PFSK-1 (cell line): ENCODE data around the gene KIF26A.

ENCODE experiments used
- FOXP2 ChIP-seq: optimal IDR thresholded peaks from 2 replicates; pipeline ENCODE3; 2011; ENCODE audit warnings: borderline replicate concordance, control low read depth, inconsistent platforms; ENCODE audit not compliant: insufficient read depth; ENCODE audit errors: extremely low read length, extremely low read depth
- POLR2AphosphoS5 ChIP-seq: IDR thresholded peaks from 2 replicates; pipeline ENCODE4 v1.6.1; 2012; ENCODE audit warnings: low read depth, mild to moderate bottlenecking, control low read depth, low read length, moderate library complexity
- REST ChIP-seq, 2 experiments: IDR thresholded peaks; 2 replicates each; pipeline versions ENCODE4 v1.6.1 to v1.8.0; 2011 to 2012; ENCODE audit warnings: low read depth in 2 of 2, low read length in 2 of 2, control low read depth in 1 of 2, inconsistent platforms in 1 of 2, mild to moderate bottlenecking in 1 of 2, moderate library complexity in 1 of 2; ENCODE audit not compliant: insufficient read depth in 1 of 2
- SIN3A ChIP-seq: IDR thresholded peaks from 2 replicates; pipeline ENCODE4 v1.6.1; 2012; ENCODE audit warnings: mild to moderate bottlenecking, low read length, moderate library complexity, borderline replicate concordance; ENCODE audit not compliant: insufficient read depth
- TAF1 ChIP-seq: IDR thresholded peaks from 2 replicates; pipeline ENCODE4 v1.6.1; 2012; ENCODE audit warnings: low read length, control low read depth, borderline replicate concordance; ENCODE audit not compliant: insufficient read depth

GRCh38 chr14:104171895-104172294 is 33.5 kb downstream of the KIF26A start:
- no peak for TF ChIP-seq REST (IDR thresholded peaks at IDR 0.05; ENCODE audit: insufficient read depth in 1 of 2, low read depth in 2 of 2, low read length in 2 of 2)
- TF ChIP-seq POLR2AphosphoS5 = no peak
- no peak for TF ChIP-seq TAF1
- no peak for TF ChIP-seq SIN3A
- TF ChIP-seq FOXP2 = no peak
